ENCODE results near the gene SLC43A1. TPM values are rescaled to one million over a fixed set of nuclear protein-coding genes. Genes with fewer than 3 reads are reported as not detected.
"Not testable (repeated sequence)": the region's sequence is repeated elsewhere in the genome, so short reads cannot be mapped to it uniquely, and the experiment has no call there.

The SLC43A1 gene
- total RNA-seq, 1 donor from 2014 or later: 4.3 TPM

- DNase-seq: no peak
- Histone ChIP-seq H3K9me3 (replicated peaks) (no peaks in the 10 kb centered on the region), H3K27me3 (ENCODE audit: low read depth) (no peaks in the 10 kb centered on the region), H3K4me3 (no peak overlapping the region), H3K27ac (replicated peaks) (no peak overlapping the region), H3K4me1 (no peaks in the 10 kb centered on the region), H3K36me3 (no peaks in the 10 kb centered on the region)
- intact Hi-C loops (cut with micrococcal nuclease): no loop called here
- TF ChIP-seq, protein P1, sequence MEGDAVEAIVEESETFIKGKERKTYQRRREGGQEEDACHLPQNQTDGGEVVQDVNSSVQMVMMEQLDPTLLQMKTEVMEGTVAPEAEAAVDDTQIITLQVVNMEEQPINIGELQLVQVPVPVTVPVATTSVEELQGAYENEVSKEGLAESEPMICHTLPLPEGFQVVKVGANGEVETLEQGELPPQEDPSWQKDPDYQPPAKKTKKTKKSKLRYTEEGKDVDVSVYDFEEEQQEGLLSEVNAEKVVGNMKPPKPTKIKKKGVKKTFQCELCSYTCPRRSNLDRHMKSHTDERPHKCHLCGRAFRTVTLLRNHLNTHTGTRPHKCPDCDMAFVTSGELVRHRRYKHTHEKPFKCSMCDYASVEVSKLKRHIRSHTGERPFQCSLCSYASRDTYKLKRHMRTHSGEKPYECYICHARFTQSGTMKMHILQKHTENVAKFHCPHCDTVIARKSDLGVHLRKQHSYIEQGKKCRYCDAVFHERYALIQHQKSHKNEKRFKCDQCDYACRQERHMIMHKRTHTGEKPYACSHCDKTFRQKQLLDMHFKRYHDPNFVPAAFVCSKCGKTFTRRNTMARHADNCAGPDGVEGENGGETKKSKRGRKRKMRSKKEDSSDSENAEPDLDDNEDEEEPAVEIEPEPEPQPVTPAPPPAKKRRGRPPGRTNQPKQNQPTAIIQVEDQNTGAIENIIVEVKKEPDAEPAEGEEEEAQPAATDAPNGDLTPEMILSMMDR (IDR thresholded peaks at IDR 0.05; ENCODE audit: borderline replicate concordance): no peak
These were observed 23.8 kb upstream of the SLC43A1 start for GRCh38 chr11:57539342-57539741.

GRCh38 chr11:57536947-57537619, 21.6 kb upstream of the SLC43A1 start, which contains the start of gene SMTNL1:
Gene SMTNL1, plus strand, starts transcription at chr11:57537595. Its CDS starts 5,048 bp downstream, at chr11:57542643.
- H3K27ac ChIP-seq (replicated peaks): no peak within 1 kb of the TSS
- no peaks in the 10 kb centered on the region for H3K9me3 ChIP-seq (replicated peaks)
- no peaks in the 10 kb centered on the region for H3K36me3 ChIP-seq
- TF ChIP-seq, protein P1 (IDR thresholded peaks at IDR 0.05; ENCODE audit: borderline replicate concordance): no peak
- no peaks in the 10 kb centered on the region for H3K4me1 ChIP-seq
- intact Hi-C loops (cut with micrococcal nuclease): no loop called here
- DNase-seq: no peak
- H3K4me3 ChIP-seq: no peak within 1 kb of the TSS
- no peaks in the 10 kb centered on the region for H3K27me3 ChIP-seq (ENCODE audit: low read depth)

DNA sequence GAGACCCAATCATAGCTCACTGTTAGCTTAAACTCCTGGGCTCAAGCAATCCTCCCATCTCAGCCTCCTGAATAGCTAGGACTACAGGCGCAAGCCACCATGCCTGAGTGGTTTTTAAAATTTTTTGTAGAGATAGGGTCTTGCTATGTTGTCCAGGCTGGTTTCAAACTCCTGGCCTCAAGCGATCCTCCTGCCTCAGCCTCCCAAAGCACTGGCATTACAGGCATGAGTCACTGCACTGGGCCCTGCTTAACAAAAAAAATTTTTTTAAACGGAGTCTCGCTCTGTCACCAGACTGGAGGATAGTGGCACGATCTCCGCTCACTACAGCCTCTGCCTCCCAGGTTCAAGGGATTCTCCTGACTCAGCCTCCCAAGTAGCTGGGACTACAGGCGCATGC, 18.9 kb upstream of the SLC43A1 start:
- H3K27me3 ChIP-seq (ENCODE audit: low read depth); H3K4me3 ChIP-seq; H3K9me3 ChIP-seq (replicated peaks); H3K27ac ChIP-seq (replicated peaks); intact Hi-C loops (cut with micrococcal nuclease); H3K36me3 ChIP-seq; DNase-seq: not testable (repeated sequence)
- peaks cover 18% of the 10 kb centered on the region for H3K4me1 ChIP-seq

- DNase-seq: peak; percentile 94
- peak within 1 kb of the TSS; percentile 83 for H3K27ac ChIP-seq (replicated peaks)
- intact Hi-C loops (cut with micrococcal nuclease): no loop called here
These were observed 15.3 kb upstream of the SLC43A1 start, which contains the start of gene TIMM10 for GRCh38 chr11:57530596-57531507. Gene TIMM10, minus strand, starts transcription at chr11:57530754. Its CDS starts 565 bp downstream, at chr11:57530189.

GRCh38 chr11:57530215-57530595, 14.7 kb upstream of the SLC43A1 start:
- Histone ChIP-seq H3K27me3 (ENCODE audit: low read depth) (no peaks in the 10 kb centered on the region), H3K4me3 (peak overlapping the region; percentile 78), H3K27ac (replicated peaks) (peak overlapping the region; percentile 83), H3K36me3 (peaks cover 12% of the 10 kb centered on the region), H3K4me1 (peaks cover 22% of the 10 kb centered on the region), H3K9me3 (replicated peaks) (no peaks in the 10 kb centered on the region)
- no peak for DNase-seq
- intact Hi-C loops (cut with micrococcal nuclease): no loop called here
- TF ChIP-seq, protein P1 (IDR thresholded peaks at IDR 0.05; ENCODE audit: borderline replicate concordance): no peak

More at GRCh38 chr11:57530596-57531507, 15.3 kb upstream of the SLC43A1 start, which contains the start of gene TIMM10:
- H3K36me3 ChIP-seq: peaks cover 12% of the 10 kb centered on the region
- H3K9me3 ChIP-seq (replicated peaks): no peaks in the 10 kb centered on the region
- peak within 1 kb of the TSS; percentile 78 for H3K4me3 ChIP-seq
- H3K4me1 ChIP-seq: peaks cover 22% of the 10 kb centered on the region
- H3K27me3 ChIP-seq (ENCODE audit: low read depth): no peaks in the 10 kb centered on the region
- TF ChIP-seq, protein P1 (IDR thresholded peaks at IDR 0.05; ENCODE audit: borderline replicate concordance): no peak
